SK-N-MC (cell line): ENCODE measurements around the gene PROB1.

Source experiments
- EZH2 ChIP-seq: fragments of 200-600 bp; sonication (generic); IDR thresholded peaks from one replicate; pipeline ENCODE4 v1.6.1; 2017; ENCODE audit warnings: antibody characterized with exemption
- POLR2AphosphoS5 ChIP-seq: IDR thresholded peaks from 2 replicates; pipeline ENCODE4 v1.6.1; 2012; ENCODE audit warnings: mild to moderate bottlenecking, low read depth, low read length, borderline replicate concordance

GRCh38 chr5:139416651-139417050, 21.7 kb upstream of the PROB1 start:
- TF ChIP-seq EZH2 (no peak), POLR2AphosphoS5 (no peak)
